Suppressor macrophage treated with lipopolysaccharide for 1 hour (primary cell): ENCODE data around the gene TAF4.
"Not testable (repeated sequence)": the region's sequence is repeated elsewhere in the genome, so short reads cannot be mapped to it uniquely, and the experiment has no call there.

Experiments
- DNase-seq, 3 donors: peaks; one replicate each; pipeline ENCODE4 v3.0.0-alpha.2; 2020 to 2022

Gene TAF4

GRCh38 chr20:61976644-61977418, 88.8 kb downstream of the TAF4 start:
- no peak for DNase-seq

GRCh38 chr20:61976263-61976643, 89.4 kb downstream of the TAF4 start:
- no peak for DNase-seq

GRCh38 chr20:61975407-61976129, 90.1 kb downstream of the TAF4 start:
- DNase-seq = no peak

GRCh38 chr20:61974357-61974665, 91.4 kb downstream of the TAF4 start:
- no peak for DNase-seq

GRCh38 chr20:61973515-61974356, 91.9 kb downstream of the TAF4 start:
- DNase-seq = no peak

GRCh38 chr20:61972636-61973508, 92.8 kb downstream of the TAF4 start:
- DNase-seq = no peak

GRCh38 chr20:61971595-61971994, 94.1 kb downstream of the TAF4 start:
- DNase-seq = not testable (repeated sequence)

- DNase-seq = no peak
Measured at GRCh38 chr20:61970357-61970756, 95.3 kb downstream of the TAF4 start.

- no peak for DNase-seq
Measured at GRCh38 chr20:61969806-61970205, 95.9 kb downstream of the TAF4 start.

- DNase-seq = no peak
Measured at GRCh38 chr20:61968932-61969331, 96.7 kb downstream of the TAF4 start.

GRCh38 chr20:61968036-61968810, 97.5 kb downstream of the TAF4 start:
- DNase-seq = no peak

GRCh38 chr20:61967300-61967699, 98.4 kb downstream of the TAF4 start:
- no peak for DNase-seq

GRCh38 chr20:61966492-61967244, 99.0 kb downstream of the TAF4 start:
- DNase-seq = no peak

- no peak for DNase-seq
Measured at GRCh38 chr20:61965606-61966491, 99.8 kb downstream of the TAF4 start.

GRCh38 chr20:61964675-61965605, 100.7 kb downstream of the TAF4 start:
- DNase-seq = no peak

GRCh38 chr20:61963885-61964674, 101.6 kb downstream of the TAF4 start:
- DNase-seq = no peak

GRCh38 chr20:61963149-61963548, 102.5 kb downstream of the TAF4 start:
- DNase-seq = no peak

- no peak for DNase-seq
Measured at GRCh38 chr20:61960836-61961235, 104.8 kb downstream of the TAF4 start.
